Right lobe of liver (tissue), 6 donors: ENCODE data around the gene ADTRP. TPM values are rescaled to one million over a fixed set of nuclear protein-coding genes. Genes with fewer than 3 reads are reported as not detected.
A peak's percentile ranks its signal among the peaks of the same experiment; 100 is the strongest.

Experiments
- ATAC-seq, 4 donors: fragments of 200-7000 bp; cut with Tn5 transposase; one replicate each; pipeline ENCODE4 v1.9.1; 2020; ENCODE audit warnings: mild to moderate bottlenecking in 4 of 4, moderate library complexity in 4 of 4
- DNase-seq, 3 donors: peaks; one replicate each; pipeline ENCODE4 v3.0.0-alpha.2; 2020
- H3K27ac ChIP-seq, 3 donors: fragments of 200-600 bp; one replicate each; pipeline ENCODE4 v1.8.0; 2022
- H3K27me3 ChIP-seq, 2 donors: fragments of 200-600 bp; one replicate each; pipeline ENCODE4 v1.8.0; 2022
- H3K36me3 ChIP-seq, 4 donors: fragments of 200-600 bp; sonication (generic) in 1 of 4; one replicate each; pipeline versions ENCODE4 v1.5.1 to v1.8.0; 2017 to 2022; ENCODE audit warnings: control low read depth in 1 of 4
- H3K4me1 ChIP-seq, 4 donors: fragments of 200-600 bp; sonication (generic) in 1 of 4; one replicate each; pipeline versions ENCODE4 v1.5.1 to v1.8.0; 2017 to 2022; ENCODE audit warnings: control low read depth in 1 of 4
- H3K4me3 ChIP-seq, 3 donors: fragments of 200-600 bp; one replicate each; pipeline ENCODE4 v1.8.0; 2022
- H3K9me3 ChIP-seq, 4 donors: fragments of 200-600 bp; sonication (generic) in 1 of 4; one replicate each; pipeline versions ENCODE4 v1.5.1 to v1.8.0; 2017 to 2022; ENCODE audit warnings: control low read depth in 1 of 4
- POLR2A ChIP-seq: fragments of 450-650 bp; IDR thresholded peaks from one replicate; pipeline ENCODE4 v1.6.1; 2017; ENCODE audit warnings: antibody characterized with exemption, mild to moderate bottlenecking
- WGBS: methylation state at CpG from one replicate; pipeline ENCODE4 v1.1.6; 2018; ENCODE audit warnings: low coverage, low lambda C conversion rate; ENCODE audit not compliant: insufficient coverage; ENCODE audit errors: missing lambda C conversion rate; 5-methylcytosine and 5-hydroxymethylcytosine counted together
- intact Hi-C, 2 donors: fragments of 100-400 bp; cut with DNase I; formaldehyde crosslinking; loops; one replicate each; pipeline versions ENCODE4 v1.11.2 to v1.14.1; 2022
- total RNA-seq, 6 experiments: library from RNA; depleted of rRNA in 2 of 6; stranded (reverse); fragments of >200 nt in 2 of 6; fragmentation: NEBNext Ultra II Directional in 3 of 6; extraction: Animal tissue kit (Norgen Biotek cat#: 25700) in 3 of 6; gene quantifications; one replicate each; pipeline versions ENCODE4 v1.1.0 to v1.2.4, GENCODE V29; 2016 to 2023
- TF ChIP-seq, protein P1 (sequence below), 4 donors: fragments of 200-600 bp in 3 of 4; fragments of 450-650 bp in 1 of 4; IDR thresholded peaks; one replicate each; pipeline versions ENCODE4 v1.5.1 to v1.8.0; 2016 to 2022; ENCODE audit warnings: antibody characterized with exemption in 4 of 4, mild to moderate bottlenecking in 2 of 4
- donor health status: DM: no; HTN: yes; CAD: no.
- donor health status: DM: no; HTN: no; CAD: no.
- donor health status: DM: no; HTN: no; CAD: no.
- donor health status: DM: no; HTN: yes; CAD: no.
- donor health status: DM: no; HTN: yes; CAD: no.

The ADTRP gene
- total RNA-seq, 6 experiments from 2014 or later: 0.46 to 1.9 (median 0.92) TPM; not detected in 1

DNA sequence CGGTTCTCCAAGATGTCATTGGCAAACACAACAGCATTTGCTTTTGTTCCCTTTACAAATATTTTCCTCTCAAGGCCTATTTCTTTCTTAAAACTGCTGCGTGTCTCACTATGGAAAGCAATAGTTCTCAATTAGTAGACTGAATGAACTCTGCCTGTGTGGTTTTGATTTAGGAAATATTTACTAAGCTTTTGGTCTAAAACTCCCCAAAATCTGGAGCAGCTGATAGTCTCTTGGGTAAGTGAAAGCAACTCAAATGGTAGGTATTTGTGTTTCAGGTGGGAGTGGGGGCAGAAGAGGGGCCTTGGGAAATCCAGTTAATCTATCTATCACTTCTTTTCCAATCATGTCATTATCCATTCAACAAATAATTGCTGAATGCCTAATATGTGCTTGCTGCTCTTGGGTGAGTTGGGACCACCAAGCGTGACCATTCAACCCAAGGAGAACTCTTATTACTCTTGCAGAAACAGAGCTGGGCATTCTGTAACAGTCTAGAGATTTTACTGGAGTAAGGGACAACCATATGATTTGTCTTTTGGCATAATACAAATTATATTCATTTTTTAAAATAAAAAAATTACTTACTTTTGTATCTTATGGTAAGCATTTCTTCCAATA, 33.2 kb upstream of the ADTRP start:
- no peak for TF ChIP-seq POLR2A
- TF ChIP-seq, protein P1, sequence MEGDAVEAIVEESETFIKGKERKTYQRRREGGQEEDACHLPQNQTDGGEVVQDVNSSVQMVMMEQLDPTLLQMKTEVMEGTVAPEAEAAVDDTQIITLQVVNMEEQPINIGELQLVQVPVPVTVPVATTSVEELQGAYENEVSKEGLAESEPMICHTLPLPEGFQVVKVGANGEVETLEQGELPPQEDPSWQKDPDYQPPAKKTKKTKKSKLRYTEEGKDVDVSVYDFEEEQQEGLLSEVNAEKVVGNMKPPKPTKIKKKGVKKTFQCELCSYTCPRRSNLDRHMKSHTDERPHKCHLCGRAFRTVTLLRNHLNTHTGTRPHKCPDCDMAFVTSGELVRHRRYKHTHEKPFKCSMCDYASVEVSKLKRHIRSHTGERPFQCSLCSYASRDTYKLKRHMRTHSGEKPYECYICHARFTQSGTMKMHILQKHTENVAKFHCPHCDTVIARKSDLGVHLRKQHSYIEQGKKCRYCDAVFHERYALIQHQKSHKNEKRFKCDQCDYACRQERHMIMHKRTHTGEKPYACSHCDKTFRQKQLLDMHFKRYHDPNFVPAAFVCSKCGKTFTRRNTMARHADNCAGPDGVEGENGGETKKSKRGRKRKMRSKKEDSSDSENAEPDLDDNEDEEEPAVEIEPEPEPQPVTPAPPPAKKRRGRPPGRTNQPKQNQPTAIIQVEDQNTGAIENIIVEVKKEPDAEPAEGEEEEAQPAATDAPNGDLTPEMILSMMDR (IDR thresholded peaks at IDR 0.05): no peak
- DNase-seq: no peak
- Histone ChIP-seq H3K9me3 (no peaks in the 10 kb centered on the region), H3K27me3 (no peaks in the 10 kb centered on the region), H3K36me3 (no peaks in the 10 kb centered on the region), H3K4me3 (no peak overlapping the region), H3K4me1 (peaks cover 0 to 9% (median 0%) of the 10 kb centered on the region in 4 donors), H3K27ac (no peak overlapping the region)
- WGBS: 94% methylated on average over 3 of the region's 3 CpGs
- intact Hi-C loops: no loop called here
- ATAC-seq: no peak

DNA sequence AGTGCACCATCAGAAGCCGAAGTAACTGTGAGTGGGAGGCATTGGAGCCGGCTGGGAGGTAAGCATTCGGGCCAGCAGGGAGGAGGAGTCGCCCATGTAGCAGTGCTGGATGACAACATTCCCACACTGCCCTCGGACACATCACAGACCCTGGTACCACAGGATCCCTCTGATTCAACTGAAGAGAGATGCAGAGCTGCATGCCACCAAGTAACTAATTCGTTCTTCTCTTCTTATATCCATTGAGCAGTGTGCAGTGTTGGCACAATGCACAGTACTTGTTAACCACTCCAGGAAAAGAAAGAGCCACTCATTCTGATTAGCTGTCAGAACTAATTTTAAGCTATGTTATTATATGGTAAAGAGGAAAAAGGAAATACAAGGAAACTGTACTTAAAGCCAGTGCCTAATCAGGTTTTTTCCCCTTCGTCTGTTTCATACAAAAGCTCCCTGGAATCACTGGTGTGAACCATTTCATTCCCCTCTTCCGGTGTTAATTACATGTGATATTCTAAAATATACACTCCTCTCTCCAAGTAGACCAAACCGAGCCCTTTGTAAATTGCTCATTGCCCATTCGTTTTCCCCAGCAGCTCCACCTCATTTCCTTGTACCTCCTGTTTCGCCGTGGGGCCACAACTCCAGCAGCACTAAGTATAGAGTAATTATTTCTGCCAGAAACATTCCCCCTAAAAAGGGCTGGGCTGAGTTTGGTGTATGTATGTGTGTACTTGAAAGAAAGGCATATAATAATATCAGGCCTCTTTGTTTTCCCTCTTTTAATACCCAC, 32.4 kb upstream of the ADTRP start:
- Histone ChIP-seq H3K9me3 (no peaks in the 10 kb centered on the region), H3K27ac (no peak overlapping the region), H3K4me3 (no peak overlapping the region), H3K27me3 (no peaks in the 10 kb centered on the region), H3K36me3 (no peaks in the 10 kb centered on the region), H3K4me1 (peaks cover 0 to 9% (median 0%) of the 10 kb centered on the region in 4 donors)
- DNase-seq: no peak
- ATAC-seq: no peak
- TF ChIP-seq, protein P1 (IDR thresholded peaks at IDR 0.05): no peak
- no peak for TF ChIP-seq POLR2A
- intact Hi-C loops: no loop called here
- WGBS: 75% methylated on average over 9 of the region's 12 CpGs

DNA sequence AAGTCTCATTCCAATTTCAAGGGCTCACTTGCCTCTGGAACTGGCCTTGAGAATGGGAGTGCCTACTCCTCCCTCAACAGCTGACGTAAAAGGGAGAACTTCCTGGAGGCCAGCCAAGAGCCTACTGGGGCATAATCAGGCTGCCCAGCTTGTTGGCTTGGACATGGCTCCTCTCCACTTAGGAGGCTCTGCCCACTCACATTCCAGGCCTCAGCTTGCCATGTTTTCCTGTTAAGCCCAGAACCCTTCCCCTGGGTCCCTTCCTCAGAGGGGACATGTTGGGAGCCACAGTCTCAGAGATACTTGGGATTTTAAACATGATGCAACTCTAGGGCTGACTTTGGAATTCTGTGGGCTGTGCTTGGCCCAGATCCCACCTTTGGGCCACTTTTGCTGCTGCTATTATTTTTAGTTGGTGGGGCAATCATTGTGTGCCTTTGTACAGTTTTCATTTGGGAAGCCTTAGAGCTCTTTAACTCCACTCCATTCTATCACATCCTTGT, 31.5 kb upstream of the ADTRP start:
- intact Hi-C loops: no loop called here
- Histone ChIP-seq H3K4me1 (peaks cover 0 to 9% (median 0%) of the 10 kb centered on the region in 4 donors), H3K36me3 (no peaks in the 10 kb centered on the region), H3K9me3 (no peaks in the 10 kb centered on the region), H3K27ac (no peak overlapping the region), H3K4me3 (no peak overlapping the region), H3K27me3 (no peaks in the 10 kb centered on the region)
- WGBS: 0% methylated on average over 1 of the region's 1 CpG
- DNase-seq: peak; percentile 56 to 76 (median 71)
- TF ChIP-seq, protein P1 (IDR thresholded peaks at IDR 0.05): no peak
- TF ChIP-seq POLR2A: no peak
- peak; percentile 74 to 92 (median 82) for ATAC-seq

DNA sequence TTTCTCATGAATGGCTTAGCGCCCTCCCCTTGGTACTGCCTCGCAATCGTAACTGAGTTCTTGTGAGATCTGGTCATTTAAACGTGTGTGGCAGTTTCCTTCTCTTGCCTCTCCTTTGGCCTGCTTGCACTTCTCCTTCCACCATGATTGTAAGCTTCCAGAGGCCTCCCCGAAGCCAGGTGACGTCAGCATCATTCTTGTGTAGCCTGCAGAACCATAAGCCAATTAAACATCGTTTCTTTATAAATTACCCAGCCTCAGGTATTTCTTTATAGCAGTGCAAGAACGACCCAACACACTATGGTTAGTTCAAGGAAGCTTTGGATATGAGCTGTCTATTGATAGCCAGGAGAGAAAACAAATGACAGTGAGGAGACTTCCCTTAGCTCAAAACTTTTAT, 29.5 kb upstream of the ADTRP start:
- WGBS: 89% methylated on average over 8 of the region's 8 CpGs
- H3K36me3 ChIP-seq: no peaks in the 10 kb centered on the region
- intact Hi-C loops: no loop called here
- H3K4me1 ChIP-seq: peaks cover 0 to 14% (median under 1%) of the 10 kb centered on the region in 4 donors
- H3K27ac ChIP-seq: no peak overlapping the region
- H3K4me3 ChIP-seq: no peak overlapping the region
- TF ChIP-seq POLR2A: no peak
- no peak for ATAC-seq
- no peaks in the 10 kb centered on the region for H3K27me3 ChIP-seq
- DNase-seq: no peak
- H3K9me3 ChIP-seq: no peaks in the 10 kb centered on the region
